Measurements from ENCODE around the gene CAMSAP1.

DNA sequence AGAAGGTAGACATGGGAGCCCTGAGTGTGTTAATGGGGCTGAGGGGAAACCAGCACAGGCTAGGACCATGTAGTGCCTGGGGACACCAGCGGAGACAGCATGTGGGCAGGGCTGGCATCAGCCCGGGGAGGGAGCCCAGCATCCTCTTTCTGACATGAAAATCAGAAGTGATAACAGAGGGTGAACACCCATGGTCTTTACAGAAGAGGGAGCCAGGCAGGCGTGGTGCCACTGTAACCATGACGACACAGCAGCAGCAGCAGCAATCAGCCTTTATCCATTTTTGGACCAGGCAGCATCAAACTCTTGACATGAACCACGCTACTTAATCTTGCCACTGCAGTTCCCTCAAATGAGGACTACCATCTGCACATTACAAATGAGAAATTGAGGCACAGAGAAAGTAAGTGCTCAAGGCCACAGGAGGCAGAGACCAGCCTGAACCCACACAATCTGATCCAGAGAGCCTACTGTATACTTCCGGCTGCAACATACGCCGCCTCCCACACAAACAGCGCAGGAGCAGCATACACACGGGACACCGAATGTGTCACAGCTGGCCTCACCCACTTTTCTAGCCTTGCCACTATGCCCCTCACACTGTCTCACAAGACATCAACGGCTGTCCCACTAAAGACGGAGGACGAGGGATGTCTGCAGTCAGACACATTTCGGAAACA is 23.8 kb downstream of the CAMSAP1 start:
- TF ChIP-seq BACH2 (CRISPR knock-in tag; IDR thresholded peaks at IDR 0.05; ENCODE audit: borderline replicate concordance): no peak
- TF ChIP-seq ZNF8 (CRISPR knock-in tag; IDR thresholded peaks at IDR 0.05): no peak
- no peak for TF ChIP-seq CSDC2 (CRISPR knock-in tag; IDR thresholded peaks at IDR 0.05)
- TF ChIP-seq, protein P1, sequence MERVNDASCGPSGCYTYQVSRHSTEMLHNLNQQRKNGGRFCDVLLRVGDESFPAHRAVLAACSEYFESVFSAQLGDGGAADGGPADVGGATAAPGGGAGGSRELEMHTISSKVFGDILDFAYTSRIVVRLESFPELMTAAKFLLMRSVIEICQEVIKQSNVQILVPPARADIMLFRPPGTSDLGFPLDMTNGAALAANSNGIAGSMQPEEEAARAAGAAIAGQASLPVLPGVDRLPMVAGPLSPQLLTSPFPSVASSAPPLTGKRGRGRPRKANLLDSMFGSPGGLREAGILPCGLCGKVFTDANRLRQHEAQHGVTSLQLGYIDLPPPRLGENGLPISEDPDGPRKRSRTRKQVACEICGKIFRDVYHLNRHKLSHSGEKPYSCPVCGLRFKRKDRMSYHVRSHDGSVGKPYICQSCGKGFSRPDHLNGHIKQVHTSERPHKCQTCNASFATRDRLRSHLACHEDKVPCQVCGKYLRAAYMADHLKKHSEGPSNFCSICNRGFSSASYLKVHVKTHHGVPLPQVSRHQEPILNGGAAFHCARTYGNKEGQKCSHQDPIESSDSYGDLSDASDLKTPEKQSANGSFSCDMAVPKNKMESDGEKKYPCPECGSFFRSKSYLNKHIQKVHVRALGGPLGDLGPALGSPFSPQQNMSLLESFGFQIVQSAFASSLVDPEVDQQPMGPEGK (CRISPR knock-in tag; IDR thresholded peaks at IDR 0.05; ENCODE audit: borderline replicate concordance): no peak

All from SK-N-SH treated with all-trans-retinoic acid at 6 μM for 48 hours (cell line).